GM21515 (cell line): Measurements from ENCODE around the gene SLC26A9.
"Not testable (repeated sequence)": the region's sequence is repeated elsewhere in the genome, so short reads cannot be mapped to it uniquely, and the experiment has no call there.

Source experiments
- ATAC-seq: cut with Tn5 transposase; IDR thresholded peaks from one replicate; pipeline ENCODE4 v1.9.1; 2021; ENCODE audit not compliant: unreplicated experiment

SLC26A9 gene

GRCh38 chr1:205927247-205927646, 16.0 kb downstream of the SLC26A9 start:
- ATAC-seq = no peak

GRCh38 chr1:205926636-205927035, 16.6 kb downstream of the SLC26A9 start:
- ATAC-seq = no peak

DNA sequence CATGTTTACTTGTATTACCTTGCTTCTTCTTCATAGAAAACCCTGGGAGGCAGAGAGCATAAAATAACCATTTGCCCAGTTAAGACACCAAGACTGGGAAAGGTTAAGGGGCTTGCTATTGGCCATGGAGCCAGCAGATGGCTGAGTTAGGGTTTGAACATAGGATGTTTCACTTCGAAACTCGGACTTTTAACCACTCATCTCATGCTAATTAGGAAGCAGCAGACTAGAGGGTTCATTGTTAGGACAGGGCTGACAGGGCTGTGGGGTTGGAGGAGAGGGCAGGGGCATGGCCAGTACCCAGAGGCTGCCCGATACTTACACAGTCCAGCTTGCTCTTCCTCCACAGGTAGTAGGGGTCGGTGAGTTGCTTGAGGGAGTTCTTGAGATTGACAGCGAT, 17.0 kb downstream of the SLC26A9 start:
- ATAC-seq = no peak

DNA sequence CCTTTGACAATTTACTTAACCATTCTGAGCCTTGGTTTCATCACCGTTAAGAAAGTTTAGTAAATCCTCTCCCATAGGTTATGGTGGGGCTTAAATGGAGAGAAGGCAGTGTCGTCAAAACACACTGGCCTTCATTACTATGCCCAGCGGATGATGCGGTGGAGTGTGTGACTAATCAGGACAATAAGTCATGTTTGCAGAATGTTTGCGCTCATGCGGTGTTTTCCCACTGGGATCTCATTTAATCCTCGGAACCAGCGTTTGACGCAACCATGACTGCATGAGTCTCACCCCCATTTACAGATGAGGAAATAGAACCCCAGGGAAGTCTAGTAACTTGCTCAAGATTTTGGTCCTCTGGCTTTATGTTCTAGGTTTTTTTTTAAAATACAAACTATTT, 17.5 kb downstream of the SLC26A9 start:
- ATAC-seq = no peak

DNA sequence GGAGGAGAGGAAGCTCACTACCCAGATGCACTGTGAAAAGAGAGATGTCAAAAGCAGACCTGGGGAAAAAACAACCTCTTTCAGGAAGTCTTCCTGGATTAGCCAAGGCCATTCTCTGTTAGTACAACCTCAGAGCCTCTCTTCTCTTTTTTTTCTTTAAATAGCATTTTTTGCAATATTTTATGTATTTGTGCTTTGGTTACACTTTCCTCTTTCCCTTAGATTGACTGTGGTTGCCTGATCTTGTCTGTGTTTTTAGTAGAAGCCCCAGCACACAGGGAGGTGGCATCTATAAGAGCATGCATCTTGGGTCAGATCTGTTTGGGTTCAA, 18.8 kb downstream of the SLC26A9 start:
- ATAC-seq = no peak

GRCh38 chr1:205923651-205924459, 19.4 kb downstream of the SLC26A9 start:
- ATAC-seq = no peak

GRCh38 chr1:205922806-205923205, 20.4 kb downstream of the SLC26A9 start:
- ATAC-seq = no peak

GRCh38 chr1:205922314-205922713, 20.9 kb downstream of the SLC26A9 start:
- no peak for ATAC-seq

- ATAC-seq = no peak
Measured at GRCh38 chr1:205921570-205921909, 21.7 kb downstream of the SLC26A9 start.

DNA sequence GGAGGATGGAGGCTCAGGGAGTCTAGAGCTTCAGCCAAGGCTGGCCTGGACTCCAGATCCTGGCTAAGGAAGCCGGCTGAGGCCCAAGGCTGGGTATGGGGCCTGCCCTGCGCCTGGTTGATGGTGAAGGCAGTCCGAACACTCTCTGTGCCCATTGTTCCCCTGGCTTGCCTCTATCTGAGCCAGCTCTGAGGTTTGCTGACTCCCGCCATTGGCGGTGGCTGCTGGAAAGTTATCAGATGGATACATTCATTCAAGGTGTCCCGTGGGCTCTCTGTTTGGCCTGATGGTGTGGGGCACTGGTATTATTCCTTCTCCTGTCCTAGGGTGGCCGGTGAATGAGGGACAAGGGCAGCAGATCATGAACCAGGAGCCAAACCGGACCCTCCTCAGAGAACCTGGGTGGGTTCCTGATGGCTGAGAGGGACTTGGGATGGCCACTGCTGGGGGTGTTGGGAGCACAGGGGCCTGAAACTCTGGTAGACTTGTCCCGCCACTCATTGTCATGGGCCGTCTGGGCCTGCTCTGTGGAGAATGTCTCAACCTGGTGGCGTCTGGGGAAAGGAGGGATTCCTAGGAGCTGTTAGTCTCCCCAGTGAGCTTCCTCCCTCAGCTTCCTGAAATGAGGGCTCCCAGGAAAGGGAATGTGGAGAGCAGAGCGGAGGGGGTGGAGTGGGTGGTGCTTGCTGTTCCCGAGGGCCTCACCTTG, 22.2 kb downstream of the SLC26A9 start:
- ATAC-seq = no peak

- ATAC-seq = no peak
Measured at GRCh38 chr1:205920159-205920558, 23.1 kb downstream of the SLC26A9 start.

GRCh38 chr1:205918955-205919746, 24.1 kb downstream of the SLC26A9 start:
- peak; percentile 61 for ATAC-seq

GRCh38 chr1:205917466-205918238, 25.6 kb downstream of the SLC26A9 start:
- no peak for ATAC-seq

- no peak for ATAC-seq
Measured at GRCh38 chr1:205916541-205916940, 26.7 kb downstream of the SLC26A9 start.

GRCh38 chr1:205915354-205915990, 27.8 kb downstream of the SLC26A9 start:
- no peak for ATAC-seq

DNA sequence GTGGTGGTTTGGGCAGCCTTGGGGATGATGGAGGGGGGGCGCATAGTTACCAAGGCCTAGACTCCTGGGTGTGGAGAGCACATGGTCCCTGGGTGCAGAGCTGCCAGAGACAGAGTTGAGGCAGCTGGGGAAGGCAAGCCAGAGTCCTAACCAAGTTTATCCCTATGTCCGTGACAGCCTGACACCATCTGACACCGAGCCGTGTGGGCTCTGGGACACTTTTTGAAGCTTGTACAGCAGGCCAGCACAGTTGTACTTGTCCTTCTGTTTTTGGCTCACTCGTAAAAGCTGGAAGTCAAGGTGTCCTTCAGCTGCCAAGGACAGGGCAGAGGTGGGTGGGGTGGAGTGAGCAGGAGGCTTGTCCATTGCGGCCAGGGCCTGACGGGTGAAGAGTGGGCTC, 28.5 kb downstream of the SLC26A9 start:
- no peak for ATAC-seq

DNA sequence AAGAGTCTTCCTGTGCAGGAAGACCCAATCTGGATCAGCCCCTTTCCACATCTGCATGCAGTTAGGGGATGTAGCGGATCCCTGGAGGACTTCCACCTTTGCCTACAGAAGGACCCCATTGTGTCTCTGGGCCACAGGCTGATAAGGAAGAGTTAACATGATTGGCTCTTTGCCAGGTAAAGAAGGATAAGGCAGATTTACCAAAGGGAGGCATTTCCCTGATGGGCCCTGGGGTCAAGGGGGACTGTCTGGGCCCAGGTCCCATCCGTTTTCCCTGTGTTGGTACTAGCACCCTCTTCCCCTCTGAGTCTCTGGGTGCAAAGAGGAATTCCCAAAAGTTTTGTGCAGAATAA, 29.1 kb downstream of the SLC26A9 start:
- no peak for ATAC-seq

DNA sequence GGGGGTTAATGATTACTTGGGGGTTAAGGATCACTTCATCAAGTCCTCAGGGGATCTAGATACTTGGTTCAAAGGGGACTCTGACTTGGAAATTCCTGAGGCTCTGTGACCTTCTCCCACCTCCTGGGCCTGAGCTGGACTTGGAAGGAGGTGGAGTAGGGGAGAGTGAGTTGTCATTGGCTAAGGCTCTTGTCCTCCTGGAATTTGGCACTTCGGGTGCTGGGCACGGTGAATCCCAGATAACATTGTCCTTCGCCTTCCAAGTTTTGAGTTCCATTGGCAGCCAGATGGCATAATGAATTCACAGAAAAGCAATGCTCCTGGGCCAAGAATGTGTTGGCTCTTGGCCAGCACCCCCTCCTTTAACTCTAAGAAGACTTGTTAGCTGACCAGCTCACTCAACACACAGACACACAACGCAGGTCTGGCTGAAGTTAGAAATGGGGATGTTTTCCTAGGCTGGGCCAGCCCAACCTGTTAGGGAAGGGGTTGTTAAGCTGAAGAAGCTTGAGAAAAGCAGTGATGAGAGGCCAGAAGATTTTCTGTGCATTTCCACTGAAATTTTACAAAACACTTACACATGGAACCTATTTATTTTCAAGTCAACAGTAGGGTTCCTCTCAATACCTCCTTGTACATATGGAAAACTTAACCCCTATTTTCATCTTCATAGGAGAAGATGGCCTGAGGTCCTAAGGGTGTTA, 29.7 kb downstream of the SLC26A9 start:
- ATAC-seq = no peak

- ATAC-seq = no peak
Measured at GRCh38 chr1:205907794-205908193, 35.5 kb downstream of the SLC26A9 start.

- ATAC-seq = not testable (repeated sequence)
Measured at GRCh38 chr1:205905095-205905494, 38.2 kb downstream of the SLC26A9 start.
